ENCODE measurements around the gene CGB5. TPM values are rescaled to one million over a fixed set of nuclear protein-coding genes. Genes with fewer than 3 reads are reported as not detected.

Gene CGB5
- total RNA-seq, 2 experiments from 2014 or later = not detected

DNA sequence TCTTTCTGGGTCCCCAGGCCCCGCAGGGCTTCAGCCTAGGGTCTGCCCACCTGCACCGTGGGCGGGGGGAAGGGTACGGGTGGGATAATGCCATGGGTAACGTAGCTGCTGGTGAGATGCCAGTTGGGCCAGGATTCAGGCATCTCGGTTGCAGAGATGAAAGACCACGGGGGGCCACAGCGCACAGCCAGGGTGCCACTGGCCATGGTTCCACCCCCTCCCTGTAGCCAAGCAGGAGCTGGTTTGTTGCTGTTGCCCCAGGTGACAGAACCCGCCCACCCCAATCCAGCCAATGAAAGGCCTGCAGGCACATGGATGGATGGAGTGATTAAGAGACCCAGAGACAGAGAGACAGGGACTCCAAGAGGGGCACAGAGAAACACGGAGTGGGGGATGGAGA lies 14.9 kb downstream of the CGB5 start:
- Mint-ChIP-seq H3K27me3 (peaks cover 55% of the 10 kb centered on the region), H3K4me1 (ENCODE audit: low read depth) (peaks cover 21% of the 10 kb centered on the region), H3K4me3 (peak overlapping the region; percentile 89), H3K9me3 (no peaks in the 10 kb centered on the region), H3K36me3 (ENCODE audit: low read depth) (no peaks in the 10 kb centered on the region), H3K27ac (no peak overlapping the region)
- no peak overlapping the region for H3K4me3 ChIP-seq (ENCODE audit: low read length)
- H3K36me3 ChIP-seq (ENCODE audit: insufficient read depth, low read length) = no peaks in the 10 kb centered on the region
- no peak for ATAC-seq (ENCODE audit: poor library complexity)
- H3K4me1 ChIP-seq (ENCODE audit: insufficient read depth, low read length) = peaks cover 26% of the 10 kb centered on the region
- H3K27me3 ChIP-seq (ENCODE audit: control insufficient read depth in 1 of 2, insufficient read depth in 2 of 2, low read length in 2 of 2) = peaks cover 26 to 36% of the 10 kb centered on the region in 2 experiments
- TF ChIP-seq CTCF (IDR thresholded peaks at IDR 0.05) = no peak
- DNase-seq = peak in 1 of 14 experiments; percentile 29
- peaks cover 0 to 20% of the 10 kb centered on the region in 2 experiments for H3K9me3 ChIP-seq (ENCODE audit: control insufficient read depth in 1 of 2, insufficient read depth in 1 of 2, low read length in 2 of 2)
- CTCF ChIA-PET = interaction anchor here (0.9 kb wide), 1 partner anchor 65 kb away, joined by 3 read pairs; the partner anchor contains the start of genes GYS1 and RUVBL2
- intact Hi-C loops (cut with DNase I, micrococcal nuclease) = loop anchor here in 1 of 2 experiments (5.0 kb wide), 1 partner anchor 41 kb away; the partner anchor contains the start of gene LHB
- H3K27ac ChIP-seq (ENCODE audit: low read depth in 1 of 2, low read length in 2 of 2) = no peak overlapping the region
- POLR2A ChIA-PET = interaction anchor here (1.5 to 2.1 kb wide), 2 partner anchors 13 to 65 kb away, joined by 3 to 4 read pairs; partner anchors contain the start of gene RUVBL2

GRCh38 chr19:49059053-49059452 lies 15.4 kb downstream of the CGB5 start:
- ChIA-PET POLR2A (interaction anchor here (1.5 kb wide), 1 partner anchor 65 kb away, joined by 3 read pairs; the partner anchor contains the start of gene RUVBL2), CTCF (no interaction called here)
- H3K36me3 ChIP-seq (ENCODE audit: insufficient read depth, low read length) = no peaks in the 10 kb centered on the region
- no peak overlapping the region for H3K27ac ChIP-seq (ENCODE audit: low read depth in 1 of 2, low read length in 2 of 2)
- no peaks in the 10 kb centered on the region for H3K36me3 Mint-ChIP-seq (ENCODE audit: low read depth)
- H3K4me3 ChIP-seq (ENCODE audit: low read length) = no peak overlapping the region
- no peaks in the 10 kb centered on the region for H3K9me3 Mint-ChIP-seq
- peaks cover 27% of the 10 kb centered on the region for H3K4me1 ChIP-seq (ENCODE audit: insufficient read depth, low read length)
- peak overlapping the region; percentile 27 for H3K4me3 Mint-ChIP-seq
- peaks cover 21% of the 10 kb centered on the region for H3K4me1 Mint-ChIP-seq (ENCODE audit: low read depth)
- ATAC-seq (ENCODE audit: poor library complexity) (no peak), DNase-seq (no peak)
- no peak for TF ChIP-seq CTCF (IDR thresholded peaks at IDR 0.05)
- peaks cover 0 to 20% of the 10 kb centered on the region in 2 experiments for H3K9me3 ChIP-seq (ENCODE audit: control insufficient read depth in 1 of 2, insufficient read depth in 1 of 2, low read length in 2 of 2)
- H3K27me3 ChIP-seq (ENCODE audit: control insufficient read depth in 1 of 2, insufficient read depth in 2 of 2, low read length in 2 of 2) = peaks cover 28 to 37% of the 10 kb centered on the region in 2 experiments
- H3K27me3 Mint-ChIP-seq = peaks cover 60% of the 10 kb centered on the region
- intact Hi-C loops (cut with DNase I, micrococcal nuclease) = loop anchor here in 1 of 2 experiments (5.0 kb wide), 1 partner anchor 42 kb away; the partner anchor contains the start of gene LHB
- no peak overlapping the region for H3K27ac Mint-ChIP-seq

GRCh38 chr19:49061000-49061399 lies 17.4 kb downstream of the CGB5 start:
- ATAC-seq (ENCODE audit: poor library complexity) = no peak
- H3K36me3 ChIP-seq (ENCODE audit: insufficient read depth, low read length) = no peaks in the 10 kb centered on the region
- H3K27ac ChIP-seq (ENCODE audit: low read depth in 1 of 2, low read length in 2 of 2) = no peak overlapping the region
- POLR2A ChIA-PET = no interaction called here
- Mint-ChIP-seq H3K4me3 (no peak overlapping the region), H3K27ac (no peak overlapping the region), H3K27me3 (peaks cover 74% of the 10 kb centered on the region), H3K4me1 (ENCODE audit: low read depth) (peaks cover 21% of the 10 kb centered on the region), H3K9me3 (no peaks in the 10 kb centered on the region), H3K36me3 (ENCODE audit: low read depth) (no peaks in the 10 kb centered on the region)
- CTCF ChIA-PET = no interaction called here
- H3K9me3 ChIP-seq (ENCODE audit: control insufficient read depth in 1 of 2, insufficient read depth in 1 of 2, low read length in 2 of 2) = peaks cover 0 to 20% of the 10 kb centered on the region in 2 experiments
- H3K4me3 ChIP-seq (ENCODE audit: low read length) = no peak overlapping the region
- no peak for TF ChIP-seq CTCF (IDR thresholded peaks at IDR 0.05)
- DNase-seq = no peak
- intact Hi-C loops (cut with DNase I, micrococcal nuclease) = no loop called here
- H3K4me1 ChIP-seq (ENCODE audit: insufficient read depth, low read length) = peaks cover 31% of the 10 kb centered on the region
- H3K27me3 ChIP-seq (ENCODE audit: control insufficient read depth in 1 of 2, insufficient read depth in 2 of 2, low read length in 2 of 2) = peaks cover 41 to 55% of the 10 kb centered on the region in 2 experiments

All from CD4-positive, alpha-beta T cell (primary cell).